ENCODE data around the gene RGS17.
"Not testable (repeated sequence)": the region's sequence is repeated elsewhere in the genome, so short reads cannot be mapped to it uniquely, and the experiment has no call there.

Gene RGS17, protein sequence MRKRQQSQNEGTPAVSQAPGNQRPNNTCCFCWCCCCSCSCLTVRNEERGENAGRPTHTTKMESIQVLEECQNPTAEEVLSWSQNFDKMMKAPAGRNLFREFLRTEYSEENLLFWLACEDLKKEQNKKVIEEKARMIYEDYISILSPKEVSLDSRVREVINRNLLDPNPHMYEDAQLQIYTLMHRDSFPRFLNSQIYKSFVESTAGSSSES

DNA sequence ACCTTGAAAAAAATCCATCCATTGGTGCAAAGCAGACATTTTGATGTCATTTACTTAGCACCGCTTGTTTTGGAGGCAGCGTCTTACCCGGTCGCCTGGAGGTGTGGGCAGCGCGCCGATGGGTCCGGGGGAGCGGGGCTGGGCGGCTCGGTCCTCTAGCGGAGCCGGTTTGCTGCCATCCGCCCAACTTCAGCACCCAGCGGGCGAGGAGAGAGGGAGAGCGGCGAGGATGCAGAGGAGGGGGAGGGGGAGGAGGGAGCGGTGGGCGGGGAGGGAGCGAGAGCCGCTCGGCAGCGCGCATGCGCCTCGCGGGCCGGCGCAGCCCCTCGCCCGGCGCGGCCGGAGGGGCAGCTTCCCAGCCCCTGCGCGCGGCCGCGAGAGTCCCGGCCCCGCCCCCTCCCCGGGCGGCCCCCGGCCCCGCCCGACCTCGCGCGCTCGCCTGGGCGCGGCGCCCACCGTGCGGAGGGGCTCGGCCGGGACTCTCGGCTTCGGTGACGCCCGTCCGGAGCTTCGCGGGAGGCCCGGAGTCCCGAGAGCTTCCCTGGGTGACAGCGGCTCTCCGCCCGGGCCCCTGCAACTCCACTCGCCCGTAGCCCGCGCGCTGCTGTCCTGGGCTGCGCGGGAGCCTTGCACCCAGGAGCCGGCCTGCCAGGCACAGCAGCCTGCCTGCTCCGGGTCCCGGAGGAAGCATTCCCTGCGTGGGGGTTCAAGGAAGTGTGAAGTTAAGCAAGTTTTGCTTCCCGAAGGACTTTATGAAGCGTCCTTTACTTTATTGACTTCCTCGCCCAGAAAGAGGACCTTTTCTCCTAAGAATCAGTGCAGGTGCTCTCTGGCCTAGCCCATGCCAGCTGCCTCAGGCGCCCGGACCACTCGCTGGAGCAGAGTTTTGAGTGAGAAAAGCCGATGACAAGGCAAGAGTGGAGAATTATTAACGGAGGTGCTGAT, at the start of gene RGS17:
RGS17 (minus strand) TSS at position 246 of the 945 bp plus-strand sequence. CDS start 87,264 bp downstream, outside the sequence.
- DNase-seq = no peak

DNA sequence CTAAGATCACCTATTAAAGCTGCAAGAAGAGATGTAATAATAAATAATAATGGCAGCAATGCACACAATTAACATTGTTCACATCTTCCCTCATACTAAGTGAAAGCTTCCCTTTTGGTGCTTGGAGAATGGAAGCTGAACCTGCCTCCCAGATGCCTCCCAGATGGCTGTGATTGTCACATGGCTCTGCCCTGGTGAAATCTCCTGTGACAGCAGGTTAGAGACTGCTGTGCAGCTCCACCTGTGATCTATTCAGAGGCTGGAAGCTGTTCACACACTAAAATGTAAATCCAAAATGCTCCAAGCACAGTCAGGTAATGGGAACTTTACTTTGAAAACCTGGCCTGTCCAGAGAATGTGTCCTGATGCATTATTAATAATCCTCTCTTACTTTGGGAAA, 41.7 kb upstream of the RGS17 start:
- DNase-seq = no peak

DNA sequence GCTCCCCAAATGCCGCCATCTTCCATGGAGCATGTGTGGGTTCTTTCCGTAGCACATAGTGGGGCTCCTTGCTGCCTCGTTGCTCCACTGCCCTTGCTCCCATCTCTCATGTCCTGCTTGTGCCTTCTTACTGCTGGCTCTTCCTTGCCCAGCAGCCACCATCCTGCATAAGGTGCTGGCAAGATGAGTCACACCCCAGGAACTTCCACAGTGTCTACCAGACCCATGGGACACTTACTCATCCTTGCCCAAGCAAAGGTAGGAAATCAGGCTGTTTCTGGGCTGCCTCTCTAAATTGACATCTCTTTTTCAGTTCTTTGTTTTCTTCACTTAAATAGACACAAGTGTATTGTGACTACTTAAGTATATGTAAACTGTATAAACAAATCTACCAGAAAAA, 39.4 kb upstream of the RGS17 start:
- no peak for DNase-seq

DNA sequence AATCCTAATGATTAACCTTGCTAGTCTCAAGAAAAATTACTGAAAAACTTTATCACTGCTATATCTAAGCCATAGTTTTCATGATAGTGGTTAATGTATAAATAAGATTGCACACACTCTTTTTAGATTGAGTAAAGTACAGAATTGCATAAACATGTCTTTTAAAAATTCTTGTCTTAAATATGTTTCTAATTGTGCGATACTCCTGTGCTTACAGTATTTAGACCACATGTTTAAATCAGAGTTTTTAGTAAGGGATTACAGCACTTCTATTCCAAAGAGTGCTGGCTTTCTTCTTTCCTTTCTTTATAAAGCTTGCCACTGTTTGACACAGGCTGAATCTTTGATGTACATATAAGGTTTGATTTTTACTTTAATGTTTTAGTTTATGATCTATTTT, 36.8 kb upstream of the RGS17 start:
- DNase-seq = no peak

DNA sequence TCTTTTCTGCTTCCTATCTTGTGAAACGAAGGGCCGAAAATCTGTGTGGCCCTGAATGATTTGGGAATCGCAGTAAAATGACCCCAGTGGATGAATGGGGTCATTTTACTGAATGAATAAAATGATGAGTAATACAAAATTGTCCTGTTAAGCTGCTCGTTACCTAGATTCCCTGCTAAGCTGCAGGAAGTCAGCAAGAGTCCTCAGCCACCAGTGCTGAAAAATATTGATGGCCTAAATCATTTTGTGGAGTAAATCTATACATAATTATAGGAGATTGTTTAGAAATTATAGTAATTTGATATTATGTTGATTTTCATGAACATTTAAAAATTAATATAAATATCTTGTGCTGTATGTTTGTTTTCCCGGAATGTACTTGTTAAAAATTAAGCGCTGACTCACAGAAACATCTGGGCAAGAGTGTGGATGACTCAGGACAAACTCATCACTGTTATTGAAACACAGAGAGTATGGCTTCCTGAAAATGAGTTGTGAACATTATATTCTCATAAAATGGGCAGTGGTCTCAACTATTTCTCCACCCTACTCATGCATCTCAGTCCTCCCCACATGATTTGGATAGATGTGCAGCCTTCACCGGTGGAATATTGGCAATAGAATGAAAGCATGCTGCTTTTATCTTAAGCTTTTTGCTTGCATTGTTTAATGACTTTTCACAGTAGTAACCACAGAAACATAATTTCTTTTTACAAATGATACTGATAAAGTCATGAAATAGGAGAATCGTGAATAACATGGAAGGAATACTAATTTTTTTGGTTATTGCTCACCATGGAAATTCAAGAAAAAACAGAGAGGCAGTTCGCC, 36.2 kb upstream of the RGS17 start:
- DNase-seq = no peak

DNA sequence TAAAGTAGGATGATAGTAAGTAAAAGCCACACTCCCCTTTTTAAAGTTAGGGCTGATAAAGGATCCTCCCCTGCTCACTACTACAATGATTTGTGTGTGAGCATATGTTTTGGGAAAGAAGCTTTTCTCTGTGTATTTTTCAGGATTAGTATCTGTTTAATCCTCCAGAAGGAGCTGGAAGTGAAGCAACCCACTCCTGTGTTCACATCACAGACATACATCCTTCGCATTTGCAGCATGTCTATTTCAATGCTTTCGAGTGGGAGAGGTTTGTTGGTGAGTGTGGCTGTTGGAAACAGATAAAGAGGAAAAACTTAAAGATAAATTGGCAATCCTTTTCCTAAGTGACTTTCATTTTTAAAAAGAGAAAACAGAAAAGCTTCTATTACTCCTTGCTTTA, 31.6 kb upstream of the RGS17 start:
- no peak for DNase-seq

DNA sequence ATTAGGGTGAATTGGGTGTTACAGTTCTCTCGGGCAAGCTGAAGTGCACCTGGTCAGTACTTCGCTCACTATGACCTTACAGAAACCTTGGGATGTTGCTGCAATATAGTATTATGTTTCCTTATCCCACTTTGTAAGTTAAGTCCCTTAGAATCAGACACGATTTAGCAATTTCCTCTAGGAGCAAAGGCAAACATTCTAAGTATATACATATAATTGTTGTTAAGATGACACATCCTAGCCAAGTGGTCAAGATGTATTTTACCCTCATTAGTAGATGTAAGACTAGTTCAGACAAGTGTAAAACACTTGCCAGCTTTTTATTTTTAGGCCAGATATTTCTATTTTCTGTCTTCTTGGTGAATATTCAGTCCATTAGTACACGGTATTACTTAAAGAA, 31.1 kb upstream of the RGS17 start:
- DNase-seq = no peak

DNA sequence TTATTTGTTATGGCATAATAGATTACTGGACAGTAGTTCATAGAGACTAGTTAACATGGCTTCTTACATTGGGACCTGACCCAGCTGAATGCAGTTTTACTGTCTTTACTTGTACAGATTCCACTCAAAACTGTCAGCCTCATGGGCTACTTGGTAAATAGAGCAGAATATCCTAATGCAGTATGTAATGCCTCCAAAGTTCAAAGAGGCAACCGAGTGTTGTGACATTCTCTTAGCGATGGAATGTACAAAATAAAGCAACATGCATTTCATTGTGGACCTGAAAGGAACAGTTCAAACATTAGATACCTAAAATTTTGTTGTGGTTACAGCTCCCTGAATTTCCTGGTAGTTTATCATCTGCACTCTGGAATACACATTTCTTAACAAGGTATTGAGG, 29.1 kb upstream of the RGS17 start:
- no peak for DNase-seq

DNA sequence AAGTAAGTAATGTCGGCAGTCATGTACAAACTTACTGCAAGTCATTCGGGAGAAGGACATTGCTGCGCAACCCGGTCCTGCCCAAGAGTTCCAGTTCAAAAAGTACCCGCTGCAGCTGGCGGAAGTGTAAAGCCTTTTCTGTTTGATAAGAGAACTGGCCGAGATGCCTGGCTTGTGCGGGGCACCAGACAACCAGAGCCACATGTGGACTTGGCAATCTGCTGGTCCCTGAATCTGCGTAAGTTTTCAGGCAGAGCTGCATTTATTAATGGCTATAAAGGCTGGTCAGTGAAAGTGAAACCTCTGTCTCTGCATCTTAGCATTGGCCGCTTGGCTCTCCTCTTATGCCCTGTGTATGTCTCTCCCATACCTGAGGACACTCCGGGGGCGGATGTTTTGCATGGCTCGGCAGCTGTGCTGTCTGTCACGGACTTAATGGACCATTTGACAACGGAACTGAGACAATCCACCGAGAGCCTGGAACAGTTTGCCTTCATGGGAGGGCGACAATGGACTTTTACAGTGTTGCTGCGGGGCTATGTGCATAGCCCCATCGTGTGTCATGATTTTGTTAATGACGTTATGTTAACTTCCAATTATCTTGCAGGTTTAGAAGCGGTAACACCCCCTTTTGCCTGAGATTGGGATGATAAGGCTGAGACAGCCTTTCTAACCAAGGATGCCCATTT, 19.8 kb upstream of the RGS17 start:
- DNase-seq = no peak

DNA sequence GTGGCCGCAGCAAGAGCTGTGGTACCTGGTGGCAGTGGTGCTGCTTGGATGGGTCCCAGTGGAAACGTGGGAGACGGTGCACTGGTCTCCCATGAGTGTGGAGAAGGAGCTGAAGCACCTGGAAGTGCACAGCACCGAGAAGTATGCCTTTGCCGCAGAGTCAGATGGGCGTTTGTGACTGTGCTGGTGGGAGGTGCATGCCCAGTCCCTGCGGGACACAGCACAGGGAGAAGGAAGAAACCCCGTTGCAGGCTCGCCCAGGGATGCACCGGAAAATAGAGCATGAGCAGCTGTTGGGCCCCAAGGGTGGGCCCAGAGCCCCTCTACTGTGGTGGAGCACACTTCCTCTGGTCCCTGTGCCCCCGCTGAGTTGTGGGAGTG, 19.3 kb upstream of the RGS17 start:
- no peak for DNase-seq

DNA sequence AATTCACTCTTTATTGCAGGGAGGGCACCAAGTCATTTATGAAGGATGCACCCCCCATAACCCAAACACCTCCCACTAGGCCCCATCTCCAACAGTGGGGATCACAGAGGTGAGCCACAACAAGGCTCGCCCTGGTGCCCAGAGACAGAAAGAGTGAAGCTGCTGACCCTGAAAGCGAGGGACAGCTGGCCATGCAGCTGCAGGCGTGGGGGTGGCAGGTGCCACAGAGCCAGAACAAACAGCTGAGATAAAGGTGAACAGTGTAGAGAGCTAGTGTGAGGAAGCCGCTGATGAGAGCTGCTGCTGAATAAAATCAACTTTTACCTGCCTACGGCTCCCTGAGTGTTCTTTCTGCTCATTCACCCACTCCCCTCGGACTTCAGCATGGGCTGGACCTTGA, 18.8 kb upstream of the RGS17 start:
- DNase-seq = no peak

DNA sequence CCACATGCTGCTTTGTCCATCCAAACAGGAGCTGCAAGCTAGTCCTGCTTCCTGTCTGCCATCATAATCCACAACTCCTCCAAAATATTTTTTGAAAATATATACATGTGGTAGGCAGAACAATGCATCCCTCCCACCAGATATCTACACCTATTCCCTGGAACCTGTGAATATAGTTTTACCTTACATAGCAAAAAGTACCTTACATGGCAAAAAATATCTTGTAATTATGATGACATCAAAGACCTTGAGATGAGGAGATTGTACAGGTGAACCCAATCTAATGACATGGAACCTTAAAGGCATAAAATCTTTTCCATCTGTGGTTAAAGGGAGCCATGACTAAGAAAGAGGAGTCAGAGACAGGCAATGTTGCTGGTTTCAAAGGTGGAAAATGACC, 15.3 kb upstream of the RGS17 start:
- no peak for DNase-seq

DNA sequence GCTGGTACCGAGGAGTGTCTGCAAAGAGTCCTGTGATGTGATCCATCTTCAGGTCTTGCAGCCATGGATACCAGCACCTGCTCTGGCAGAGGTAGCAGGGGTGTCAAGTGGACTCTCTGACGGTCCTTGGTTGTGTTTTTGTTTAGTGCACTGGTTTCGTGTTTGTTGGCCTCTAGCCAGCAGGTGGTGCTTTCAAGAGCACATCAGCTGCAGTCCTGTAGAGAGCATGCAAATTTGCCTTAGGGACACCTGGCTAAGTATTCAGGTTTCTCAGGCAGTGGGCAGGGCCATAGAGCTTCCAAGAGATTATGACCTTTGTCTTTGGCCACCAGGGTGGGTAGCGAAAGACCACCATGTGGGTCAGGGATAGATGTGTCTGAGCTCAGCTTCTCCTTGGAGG, 14.5 kb upstream of the RGS17 start:
- no peak for DNase-seq

DNA sequence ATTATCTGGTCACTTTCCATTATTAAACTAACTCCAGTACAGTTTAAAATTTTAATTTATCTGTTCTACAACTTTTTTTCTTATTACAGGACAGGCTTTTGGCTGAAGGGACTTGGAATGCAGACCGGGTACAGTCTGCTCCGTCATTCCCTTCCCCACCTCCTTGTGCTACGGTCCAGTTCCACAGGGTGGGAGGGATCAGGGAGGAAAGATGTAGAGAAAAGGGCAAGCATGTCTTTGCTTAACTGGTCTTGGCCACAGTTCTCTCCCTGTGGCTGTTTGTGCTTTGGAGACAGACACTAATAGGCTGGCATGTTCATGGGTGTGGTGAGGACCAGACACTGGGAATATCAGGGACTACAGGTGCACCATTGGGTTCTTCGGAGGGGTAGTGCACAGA, 12.1 kb upstream of the RGS17 start:
- DNase-seq = no peak

DNA sequence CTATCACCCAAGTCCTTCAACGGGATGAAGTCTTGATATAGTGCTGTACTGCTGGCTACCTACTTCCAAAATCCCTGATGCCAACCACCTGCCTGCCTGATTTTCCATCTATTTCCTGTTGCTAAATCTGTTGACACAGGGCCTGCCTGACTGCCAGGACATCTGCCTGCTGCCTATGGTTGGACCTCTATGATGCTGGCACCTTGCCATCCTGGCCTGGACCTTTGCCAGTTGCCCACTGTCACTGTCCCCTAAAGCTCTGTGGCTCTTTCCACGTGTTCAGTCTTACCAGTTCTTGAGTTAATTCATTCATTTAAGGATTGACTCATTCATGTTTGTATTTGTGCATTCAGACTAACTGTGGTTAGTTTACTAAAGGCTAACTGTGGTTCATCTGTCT, 9.2 kb upstream of the RGS17 start:
- DNase-seq = no peak

DNA sequence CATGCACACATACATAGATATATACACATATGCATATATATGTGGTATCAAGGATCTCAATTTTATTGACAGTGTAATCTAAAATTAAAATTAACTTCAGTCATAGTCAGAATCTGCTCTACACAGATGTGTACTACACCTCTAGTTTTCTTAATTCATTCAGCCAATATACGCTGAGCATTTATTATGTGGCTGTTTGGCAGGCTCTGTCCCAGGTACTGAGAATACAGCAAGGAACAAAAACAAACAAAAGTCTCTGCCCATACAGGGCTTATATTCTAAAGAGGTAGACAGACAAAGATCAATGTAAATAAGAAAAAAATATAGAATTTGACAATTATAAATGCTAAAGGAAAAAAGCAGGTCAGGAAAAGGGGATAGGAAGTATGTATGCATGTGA, 7.8 kb upstream of the RGS17 start:
- DNase-seq = no peak

DNA sequence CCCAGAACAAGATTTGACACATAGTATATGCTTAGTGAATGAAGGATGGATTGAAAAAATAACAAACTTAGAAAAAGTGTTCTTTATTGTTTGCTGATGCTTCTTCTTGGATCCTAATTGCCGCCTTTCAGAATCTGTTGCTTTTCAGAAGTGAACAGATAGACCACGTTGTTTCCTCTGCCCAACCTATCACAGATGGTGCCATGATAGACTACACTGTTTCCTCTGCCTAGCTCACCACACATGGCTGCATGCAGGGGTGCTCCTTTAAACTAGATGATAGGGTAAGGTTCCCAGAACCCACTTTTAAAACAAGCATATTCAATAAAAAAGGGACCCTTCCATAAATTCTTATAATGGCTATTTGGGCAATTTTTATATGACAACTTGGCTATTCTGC, 4.6 kb upstream of the RGS17 start:
- DNase-seq = no peak

DNA sequence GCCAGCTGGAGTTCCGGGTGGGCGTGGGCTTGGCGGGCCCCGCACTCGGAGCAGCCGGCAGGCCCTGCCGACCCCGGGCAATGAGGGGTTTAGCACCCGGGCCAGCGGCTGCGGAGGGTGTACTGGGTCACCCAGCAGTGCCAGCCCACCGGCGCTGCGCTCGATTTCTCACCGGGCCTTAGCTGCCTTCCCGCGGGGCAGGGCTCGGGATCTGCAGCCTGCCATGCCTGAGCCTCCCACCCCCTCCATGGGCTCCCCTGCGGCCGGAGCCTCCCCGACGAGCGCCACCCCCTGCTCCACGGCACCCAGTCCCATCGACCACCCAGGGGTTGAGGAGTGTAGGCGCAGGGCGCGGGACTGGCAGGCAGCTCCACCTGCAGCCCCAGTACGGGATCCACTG, 2.6 kb upstream of the RGS17 start:
- DNase-seq = not testable (repeated sequence)

DNA sequence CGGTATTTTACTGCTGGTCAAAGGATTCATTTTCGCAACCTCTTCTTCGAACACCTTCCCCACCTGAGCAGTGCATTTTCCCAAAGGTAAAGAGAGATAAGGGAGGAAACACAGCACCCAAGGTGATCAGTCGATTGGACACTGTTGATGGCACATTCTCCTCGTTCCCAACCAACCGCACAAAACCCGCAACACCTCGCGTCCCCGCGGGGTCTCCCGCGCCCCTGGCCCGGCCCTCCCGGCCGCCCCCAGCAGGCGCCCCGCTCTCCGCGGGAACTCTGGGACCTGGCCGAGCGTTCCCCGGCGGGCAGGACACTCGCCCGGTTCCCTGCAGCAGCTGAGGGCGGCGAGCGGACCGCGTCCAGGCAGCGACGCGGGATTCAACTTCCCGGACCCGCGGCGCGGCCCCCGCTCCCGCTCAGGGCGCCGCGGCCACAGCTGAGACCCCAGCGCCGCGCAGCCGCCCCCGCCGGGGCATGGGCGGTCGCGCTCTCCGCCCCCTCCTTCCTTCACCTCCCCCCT, 506 bp downstream of the RGS17 start:
- DNase-seq = no peak

DNA sequence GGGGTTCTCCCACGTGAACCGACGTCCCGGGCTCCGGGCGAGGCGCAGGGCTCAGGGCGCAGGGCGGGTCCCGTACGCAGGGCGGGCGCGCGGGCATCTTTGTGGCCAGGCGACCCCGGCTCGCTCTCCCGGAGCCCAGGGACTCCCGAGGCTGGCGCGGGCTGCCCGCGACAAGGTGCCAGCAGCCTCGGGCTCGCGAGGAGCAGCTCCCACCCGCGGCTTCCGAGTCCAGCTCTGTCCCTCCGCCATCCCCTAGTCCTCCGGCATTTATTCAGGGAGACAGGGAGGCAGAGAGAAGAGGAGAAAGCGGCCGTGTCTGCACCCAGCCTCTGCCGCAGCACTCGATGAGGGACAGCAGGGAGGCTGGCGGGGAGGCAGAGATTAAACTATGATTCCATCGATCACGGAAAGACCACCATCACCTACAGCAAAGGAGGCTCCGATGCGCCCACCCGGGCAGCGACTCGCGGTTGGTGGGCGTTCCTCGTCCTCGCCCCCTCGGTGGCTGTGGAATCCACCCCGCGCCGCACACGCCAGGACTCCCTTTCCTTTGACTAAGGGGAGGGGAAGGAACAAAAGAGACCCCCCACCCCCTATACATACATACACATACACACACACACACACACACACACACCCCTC, 1.1 kb downstream of the RGS17 start:
- DNase-seq = no peak

DNA sequence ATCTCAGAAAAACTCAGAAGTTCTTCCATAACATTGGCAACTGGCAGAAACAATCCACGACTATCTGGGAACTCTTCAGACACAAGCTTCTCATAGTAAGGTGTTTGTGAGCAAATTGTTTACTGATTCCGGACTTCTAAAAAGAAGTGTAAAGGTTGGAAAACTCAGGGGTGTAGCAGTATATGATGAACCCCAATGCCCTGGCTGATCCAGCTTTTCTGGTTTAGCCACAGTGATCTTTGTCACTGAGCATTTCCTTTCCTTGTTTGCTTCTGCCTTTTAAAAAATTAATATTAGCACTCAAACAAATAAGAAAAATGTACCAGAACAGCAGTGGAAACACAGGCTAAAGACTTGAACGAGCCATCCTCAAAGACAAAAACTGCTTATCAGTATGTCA, 4.9 kb downstream of the RGS17 start:
- DNase-seq = no peak

DNA sequence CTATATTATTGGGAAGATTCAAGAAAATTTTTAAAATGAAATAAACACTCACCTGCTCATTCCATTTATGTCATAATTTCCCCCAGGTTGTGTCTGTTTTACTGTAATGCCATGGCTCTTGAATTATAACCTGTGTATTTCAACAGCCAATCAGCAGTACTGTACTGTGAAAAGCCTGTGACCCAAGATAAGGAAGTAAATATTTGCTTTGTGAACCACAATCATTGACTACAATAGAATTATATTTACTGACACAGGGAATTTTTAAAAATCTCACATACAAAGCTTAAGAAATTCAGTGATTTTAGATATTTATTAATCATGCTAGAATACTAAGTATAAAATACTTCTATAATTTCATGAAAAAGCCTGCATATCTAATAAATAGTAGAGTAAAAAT, 6.0 kb downstream of the RGS17 start:
- no peak for DNase-seq

Measured in stimulated activated naive CD4-positive, alpha-beta T cell treated with Interleukin-2 at 50 U/mL for 16 hours (primary cell).